Stimulated activated naive B cell treated with anti-CD40 and anti-IgM and Interleukin-4, amounts not matched to agents 10 μg/mL and 1 μg/mL and 100 μg/mL, for 72 hours (primary cell): Measurements from ENCODE around the gene SCN8A.
"Not testable (repeated sequence)": the region's sequence is repeated elsewhere in the genome, so short reads cannot be mapped to it uniquely, and the experiment has no call there.

ENCODE experiments used
- ATAC-seq, 2 donors: fragments of 150-1000 bp; cut with Tn5 transposase; replicated peaks; 2 replicates each; pipeline ENCODE4 v1.10.0; 2021; ENCODE audit warnings: moderate library complexity in 1 of 2
- DNase-seq: peaks from one replicate; pipeline ENCODE4 v3.0.0; 2021
- H3K27ac Mint-ChIP-seq: one replicate; pipeline ENCODE4 v1.8.0; 2022; ENCODE audit warnings: mild to moderate bottlenecking, mixed read lengths
- H3K27me3 Mint-ChIP-seq, 2 donors: one replicate each; pipeline ENCODE4 v1.8.0; 2022; ENCODE audit warnings: mixed read lengths in 2 of 2
- H3K36me3 Mint-ChIP-seq, 2 donors: one replicate each; pipeline ENCODE4 v1.8.0; 2022; ENCODE audit warnings: mixed read lengths in 2 of 2, mild to moderate bottlenecking in 1 of 2
- H3K4me1 Mint-ChIP-seq, 2 donors: one replicate each; pipeline ENCODE4 v1.8.0; 2022; ENCODE audit warnings: mixed read lengths in 2 of 2, mild to moderate bottlenecking in 1 of 2
- H3K4me3 Mint-ChIP-seq, 2 donors: one replicate each; pipeline ENCODE4 v1.8.0; 2022; ENCODE audit warnings: mild to moderate bottlenecking in 2 of 2, mixed read lengths in 2 of 2, moderate library complexity in 1 of 2
- H3K9me3 Mint-ChIP-seq, 2 donors: one replicate each; pipeline ENCODE4 v1.8.0; 2022; ENCODE audit warnings: mixed read lengths in 2 of 2, mild to moderate bottlenecking in 1 of 2

Gene SCN8A

GRCh38 chr12:51635346-51635745 lies 44.3 kb downstream of the SCN8A start:
- no peak for DNase-seq
- Mint-ChIP-seq H3K27me3 (peaks cover 24 to 26% of the 10 kb centered on the region in 2 donors), H3K4me3 (no peak overlapping the region), H3K9me3 (peaks cover 9 to 15% of the 10 kb centered on the region in 2 donors), H3K4me1 (no peaks in the 10 kb centered on the region), H3K36me3 (peaks cover 0 to 14% of the 10 kb centered on the region in 2 donors), H3K27ac (no peak overlapping the region)
- ATAC-seq, result no peak

- H3K4me1 Mint-ChIP-seq, result no peaks in the 10 kb centered on the region
- peaks cover 9 to 15% of the 10 kb centered on the region in 2 donors for H3K9me3 Mint-ChIP-seq
- no peak overlapping the region for H3K27ac Mint-ChIP-seq
- H3K36me3 Mint-ChIP-seq, result peaks cover 0 to 14% of the 10 kb centered on the region in 2 donors
- no peak overlapping the region for H3K4me3 Mint-ChIP-seq
- no peak for ATAC-seq
- DNase-seq, result no peak
- H3K27me3 Mint-ChIP-seq, result peaks cover 19 to 21% of the 10 kb centered on the region in 2 donors
These were observed 45.5 kb downstream of the SCN8A start for GRCh38 chr12:51636581-51636980.

- H3K4me3 Mint-ChIP-seq, result no peak overlapping the region
- DNase-seq, result no peak
- ATAC-seq, result no peak
- peaks cover 0 to 14% of the 10 kb centered on the region in 2 donors for H3K36me3 Mint-ChIP-seq
- no peaks in the 10 kb centered on the region for H3K4me1 Mint-ChIP-seq
- peaks cover 9 to 15% of the 10 kb centered on the region in 2 donors for H3K9me3 Mint-ChIP-seq
- H3K27ac Mint-ChIP-seq, result no peak overlapping the region
- peaks cover 19 to 25% of the 10 kb centered on the region in 2 donors for H3K27me3 Mint-ChIP-seq
These were observed 46.0 kb downstream of the SCN8A start for GRCh38 chr12:51636986-51637385.

- H3K4me1 Mint-ChIP-seq, result no peaks in the 10 kb centered on the region
- no peak overlapping the region for H3K4me3 Mint-ChIP-seq
- H3K9me3 Mint-ChIP-seq, result peaks cover 9 to 15% of the 10 kb centered on the region in 2 donors
- H3K27me3 Mint-ChIP-seq, result peaks cover 14 to 15% of the 10 kb centered on the region in 2 donors
- H3K27ac Mint-ChIP-seq, result no peak overlapping the region
- peaks cover 0 to 14% of the 10 kb centered on the region in 2 donors for H3K36me3 Mint-ChIP-seq
- DNase-seq (no peak), ATAC-seq (no peak)
These were observed 48.3 kb downstream of the SCN8A start for GRCh38 chr12:51639361-51639760.

- DNase-seq, result no peak
- Mint-ChIP-seq H3K9me3 (peaks cover 8 to 11% of the 10 kb centered on the region in 2 donors), H3K4me1 (no peaks in the 10 kb centered on the region), H3K36me3 (peaks cover 0 to 10% of the 10 kb centered on the region in 2 donors), H3K27ac (no peak overlapping the region), H3K4me3 (no peak overlapping the region), H3K27me3 (peaks cover 10 to 23% of the 10 kb centered on the region in 2 donors)
- ATAC-seq, result no peak
These were observed 51.3 kb downstream of the SCN8A start for GRCh38 chr12:51642286-51642685.

- Mint-ChIP-seq H3K27me3 (peaks cover 6 to 22% of the 10 kb centered on the region in 2 donors), H3K36me3 (no peaks in the 10 kb centered on the region), H3K9me3 (peaks cover 0 to 2% of the 10 kb centered on the region in 2 donors), H3K4me1 (peaks cover 0 to 1% of the 10 kb centered on the region in 2 donors), H3K4me3 (no peak overlapping the region), H3K27ac (no peak overlapping the region)
- ATAC-seq (no peak), DNase-seq (no peak)
These were observed 52.9 kb downstream of the SCN8A start for GRCh38 chr12:51643951-51644350.

GRCh38 chr12:51644691-51645090 lies 53.7 kb downstream of the SCN8A start:
- not testable (repeated sequence) for H3K9me3 Mint-ChIP-seq, DNase-seq, H3K36me3 Mint-ChIP-seq, H3K4me1 Mint-ChIP-seq, H3K27ac Mint-ChIP-seq, H3K4me3 Mint-ChIP-seq, ATAC-seq
- peaks cover 6 to 23% of the 10 kb centered on the region in 2 donors for H3K27me3 Mint-ChIP-seq

GRCh38 chr12:51645961-51646360 lies 54.9 kb downstream of the SCN8A start:
- H3K27ac Mint-ChIP-seq, result no peak overlapping the region
- H3K36me3 Mint-ChIP-seq, result peaks cover 4% of the 10 kb centered on the region in 2 donors
- peaks cover 6 to 28% of the 10 kb centered on the region in 2 donors for H3K27me3 Mint-ChIP-seq
- DNase-seq (no peak), ATAC-seq (no peak)
- peaks cover 11 to 14% of the 10 kb centered on the region in 2 donors for H3K9me3 Mint-ChIP-seq
- peaks cover 0 to 1% of the 10 kb centered on the region in 2 donors for H3K4me1 Mint-ChIP-seq
- no peak overlapping the region for H3K4me3 Mint-ChIP-seq

- no peak for ATAC-seq
- Mint-ChIP-seq H3K4me3 (no peak overlapping the region), H3K27me3 (peaks cover 7 to 28% of the 10 kb centered on the region in 2 donors), H3K27ac (no peak overlapping the region), H3K4me1 (peaks cover 0 to 1% of the 10 kb centered on the region in 2 donors), H3K9me3 (peaks cover 11 to 14% of the 10 kb centered on the region in 2 donors), H3K36me3 (peaks cover 4% of the 10 kb centered on the region in 2 donors)
- no peak for DNase-seq
These were observed 56.6 kb downstream of the SCN8A start for GRCh38 chr12:51647647-51648046.

GRCh38 chr12:51653431-51653830 lies 62.4 kb downstream of the SCN8A start:
- no peak for DNase-seq
- Mint-ChIP-seq H3K9me3 (peaks cover 11 to 14% of the 10 kb centered on the region in 2 donors), H3K27ac (no peak overlapping the region), H3K4me1 (peaks cover 3 to 6% of the 10 kb centered on the region in 2 donors), H3K36me3 (peaks cover 4% of the 10 kb centered on the region in 2 donors), H3K27me3 (peaks cover 16 to 23% of the 10 kb centered on the region in 2 donors), H3K4me3 (no peak overlapping the region)
- no peak for ATAC-seq

GRCh38 chr12:51661199-51661598 lies 70.2 kb downstream of the SCN8A start:
- Mint-ChIP-seq H3K27ac (no peak overlapping the region), H3K4me3 (no peak overlapping the region), H3K36me3 (no peaks in the 10 kb centered on the region), H3K27me3 (peaks cover 27 to 38% of the 10 kb centered on the region in 2 donors), H3K9me3 (peaks cover 0 to 1% of the 10 kb centered on the region in 2 donors), H3K4me1 (peaks cover 3 to 4% of the 10 kb centered on the region in 2 donors)
- DNase-seq, result no peak
- ATAC-seq, result no peak

GRCh38 chr12:51661836-51662235 lies 70.8 kb downstream of the SCN8A start:
- no peak overlapping the region for H3K27ac Mint-ChIP-seq
- H3K27me3 Mint-ChIP-seq, result peaks cover 22 to 34% of the 10 kb centered on the region in 2 donors
- H3K36me3 Mint-ChIP-seq, result no peaks in the 10 kb centered on the region
- no peaks in the 10 kb centered on the region for H3K4me1 Mint-ChIP-seq
- H3K4me3 Mint-ChIP-seq, result no peak overlapping the region
- no peak for ATAC-seq
- DNase-seq, result no peak
- no peaks in the 10 kb centered on the region for H3K9me3 Mint-ChIP-seq

GRCh38 chr12:51662728-51663154 lies 71.7 kb downstream of the SCN8A start:
- no peaks in the 10 kb centered on the region for H3K9me3 Mint-ChIP-seq
- H3K4me1 Mint-ChIP-seq, result no peaks in the 10 kb centered on the region
- H3K36me3 Mint-ChIP-seq, result no peaks in the 10 kb centered on the region
- DNase-seq (no peak), ATAC-seq (no peak)
- H3K27me3 Mint-ChIP-seq, result peaks cover 17 to 34% of the 10 kb centered on the region in 2 donors
- no peak overlapping the region for H3K27ac Mint-ChIP-seq
- no peak overlapping the region for H3K4me3 Mint-ChIP-seq

- ATAC-seq, result no peak
- Mint-ChIP-seq H3K9me3 (no peaks in the 10 kb centered on the region), H3K27me3 (peaks cover 10 to 30% of the 10 kb centered on the region in 2 donors), H3K36me3 (no peaks in the 10 kb centered on the region), H3K4me1 (no peaks in the 10 kb centered on the region), H3K4me3 (no peak overlapping the region), H3K27ac (no peak overlapping the region)
- no peak for DNase-seq
These were observed 72.4 kb downstream of the SCN8A start for GRCh38 chr12:51663390-51663789.

- Mint-ChIP-seq H3K27ac (no peak overlapping the region), H3K36me3 (no peaks in the 10 kb centered on the region), H3K27me3 (peaks cover 9 to 23% of the 10 kb centered on the region in 2 donors), H3K9me3 (no peaks in the 10 kb centered on the region), H3K4me1 (no peaks in the 10 kb centered on the region), H3K4me3 (no peak overlapping the region)
- no peak for DNase-seq
- no peak for ATAC-seq
These were observed 75.7 kb downstream of the SCN8A start for GRCh38 chr12:51666696-51667095.
